ENCODE data around the gene CKAP2L. TPM values are rescaled to one million over a fixed set of nuclear protein-coding genes. Genes with fewer than 3 reads are reported as not detected.

CKAP2L gene
- total and polyA plus RNA-seq, 7 donors: under 0.01 to 3.0 (median 0.54) TPM; not detected in 2

DNA sequence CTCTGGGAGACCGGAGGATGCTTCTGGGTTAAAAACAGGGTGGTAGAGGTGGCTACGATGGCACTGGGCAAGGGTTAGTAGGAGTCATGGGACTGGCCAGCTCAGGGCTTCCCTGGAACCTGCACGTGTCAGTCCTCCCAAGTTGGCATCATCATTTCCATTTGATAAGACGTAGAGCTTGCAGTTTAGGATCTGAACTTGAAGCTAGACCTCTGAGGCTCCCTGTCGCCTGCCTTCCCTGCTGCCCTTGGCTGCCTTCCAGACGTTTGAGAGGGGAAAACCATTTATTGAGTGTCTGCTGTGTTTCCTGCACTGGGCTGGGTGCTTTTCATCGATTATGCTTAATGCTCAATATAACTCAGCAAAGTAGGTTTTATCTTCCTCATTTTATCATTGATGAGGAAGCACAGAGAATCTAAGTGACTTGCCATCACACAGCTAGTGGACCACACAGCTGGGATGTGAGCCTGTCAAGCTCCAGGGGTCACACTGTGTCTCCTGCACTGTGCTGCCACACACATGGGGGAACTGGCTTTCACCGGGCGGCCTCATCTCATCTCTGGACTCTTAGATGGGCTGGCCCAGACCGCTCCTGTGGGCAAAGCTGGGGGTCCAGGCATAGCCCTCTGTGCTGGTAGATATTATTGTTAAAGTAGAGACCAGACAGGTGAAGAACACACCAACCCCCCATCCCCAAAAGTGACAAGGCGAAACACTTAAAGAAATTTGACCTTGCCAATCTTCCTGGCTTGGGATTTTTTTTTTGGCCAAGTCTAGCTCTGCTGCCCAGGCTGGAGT is 35.8 kb downstream of the CKAP2L start:
- intact Hi-C loops (cut with DNase I): no loop called here
- no peak overlapping the region for H3K4me3 ChIP-seq
- H3K27me3 ChIP-seq: no peaks in the 10 kb centered on the region
- H3K27ac ChIP-seq: no peak overlapping the region
- H3K9me3 ChIP-seq: no peaks in the 10 kb centered on the region
- DNase-seq: no peak
- H3K4me1 ChIP-seq: peaks cover 0 to 7% (median 0%) of the 10 kb centered on the region in 4 donors
- no peak for TF ChIP-seq POLR2A (IDR thresholded peaks at IDR 0.05)
- TF ChIP-seq EP300 (IDR thresholded peaks at IDR 0.05): no peak
- TF ChIP-seq CTCF (IDR thresholded peaks at IDR 0.05): no peak
- TF ChIP-seq POLR2AphosphoS5 (IDR thresholded peaks at IDR 0.05): no peak
- 55 to 64% methylated on average over 11 of the region's 11 CpGs for WGBS, 2 donors
- H3K36me3 ChIP-seq: no peaks in the 10 kb centered on the region

GRCh38 chr2:112728029-112728362 is 36.4 kb downstream of the CKAP2L start:
- no peak for DNase-seq
- Histone ChIP-seq H3K4me3 (no peak overlapping the region), H3K27me3 (no peaks in the 10 kb centered on the region), H3K27ac (no peak overlapping the region), H3K9me3 (no peaks in the 10 kb centered on the region), H3K4me1 (peaks cover 0 to 7% (median 0%) of the 10 kb centered on the region in 4 donors), H3K36me3 (no peaks in the 10 kb centered on the region)
- TF ChIP-seq POLR2A (IDR thresholded peaks at IDR 0.05) (no peak), EP300 (IDR thresholded peaks at IDR 0.05) (no peak), POLR2AphosphoS5 (IDR thresholded peaks at IDR 0.05) (no peak), CTCF (IDR thresholded peaks at IDR 0.05) (no peak)
- WGBS, 2 donors: 78% methylated on average over 4 of the region's 4 CpGs
- intact Hi-C loops (cut with DNase I): no loop called here

- no peak for DNase-seq
- H3K9me3 ChIP-seq: no peaks in the 10 kb centered on the region
- no peak overlapping the region for H3K4me3 ChIP-seq
- intact Hi-C loops (cut with DNase I): no loop called here
- H3K36me3 ChIP-seq: no peaks in the 10 kb centered on the region
- peaks cover 0 to 7% (median 0%) of the 10 kb centered on the region in 4 donors for H3K4me1 ChIP-seq
- 91 to 93% methylated on average over 19 of the region's 19 CpGs for WGBS, 2 donors
- H3K27me3 ChIP-seq: no peaks in the 10 kb centered on the region
- TF ChIP-seq EP300 (IDR thresholded peaks at IDR 0.05) (no peak), CTCF (IDR thresholded peaks at IDR 0.05) (no peak), POLR2AphosphoS5 (IDR thresholded peaks at IDR 0.05) (no peak), POLR2A (IDR thresholded peaks at IDR 0.05) (no peak)
- H3K27ac ChIP-seq: no peak overlapping the region
These were observed 37.0 kb downstream of the CKAP2L start for GRCh38 chr2:112727276-112728028.

DNA sequence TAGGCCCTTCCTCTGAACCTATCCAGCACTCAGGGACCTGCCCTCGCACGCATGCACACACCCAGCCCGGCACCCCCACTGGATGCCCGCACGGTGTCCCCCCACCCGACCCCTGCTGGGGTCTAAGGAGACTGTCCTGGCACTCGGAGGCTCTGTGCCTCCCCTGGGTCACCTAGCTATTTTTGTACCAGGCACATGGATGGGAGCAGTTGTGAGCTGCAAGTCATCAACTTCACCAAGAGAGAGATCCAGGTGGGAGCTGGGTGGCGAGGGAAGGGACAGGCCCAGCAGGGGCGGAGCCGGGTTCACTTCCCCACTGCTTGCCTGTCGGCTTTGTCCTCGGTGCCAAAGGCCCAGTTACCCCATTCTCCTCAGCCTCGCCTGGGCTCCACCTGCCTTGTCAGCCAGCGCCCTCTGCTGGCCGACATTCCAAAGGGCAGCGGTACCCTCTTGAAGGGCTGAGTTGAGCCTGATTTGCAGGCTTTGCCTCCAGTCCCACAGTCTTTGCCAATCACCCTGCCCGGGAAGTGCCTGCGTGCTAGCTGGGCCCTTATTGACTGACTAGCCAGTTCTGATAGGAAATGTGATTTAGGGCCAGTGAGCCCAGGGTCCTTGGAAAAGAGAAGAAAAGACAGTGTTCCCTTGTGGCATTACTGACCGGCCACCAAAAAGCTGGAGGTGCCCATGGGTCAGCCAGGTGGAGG is 37.8 kb downstream of the CKAP2L start:
- no peak for TF ChIP-seq EP300 (IDR thresholded peaks at IDR 0.05)
- peak; percentile 79 to 90 (median 90) for TF ChIP-seq CTCF (IDR thresholded peaks at IDR 0.05)
- intact Hi-C loops (cut with DNase I): loop anchor here (1.0 kb wide), 2 partner anchors 100 to 126 kb away; no protein-coding TSS in a partner anchor
- DNase-seq: peak; percentile 91
- 33 to 37% methylated on average over 19 of the region's 19 CpGs for WGBS, 2 donors
- H3K9me3 ChIP-seq: no peaks in the 10 kb centered on the region
- H3K4me1 ChIP-seq: peaks cover 0 to 7% (median 0%) of the 10 kb centered on the region in 4 donors
- H3K4me3 ChIP-seq: no peak overlapping the region
- H3K27me3 ChIP-seq: no peaks in the 10 kb centered on the region
- no peak overlapping the region for H3K27ac ChIP-seq
- no peaks in the 10 kb centered on the region for H3K36me3 ChIP-seq

All from sigmoid colon (tissue), 7 donors.